GM23338 (cell line): ENCODE results near the gene FOXL1. TPM values are rescaled to one million over a fixed set of nuclear protein-coding genes. Genes with fewer than 3 reads are reported as not detected.

ENCODE experiments used
- ATAC-seq: fragments of 200-7000 bp; cut with Tn5 transposase; 3 replicates; pipeline ENCODE4 v1.9.1; 2020
- DNase-seq: peaks from one replicate; pipeline ENCODE4 v3.0.0-alpha.2; 2015; ENCODE audit warnings: low spot score
- H2AFZ ChIP-seq: fragments of 200-600 bp; sonication (generic); 2 replicates; pipeline ENCODE4 v1.8.0; 2016; ENCODE audit warnings: antibody characterized with exemption, mild to moderate bottlenecking, moderate library complexity
- H3F3A ChIP-seq: fragments of 200-600 bp; sonication (generic); replicated peaks from 2 replicates; pipeline ENCODE4 v1.8.0; 2017; ENCODE audit warnings: antibody characterized with exemption, mixed run types, low read depth
- H3K27ac ChIP-seq: fragments of 200-600 bp; sonication (generic); 2 replicates; pipeline ENCODE4 v1.6.1; 2016; ENCODE audit warnings: low read depth
- H3K27me3 ChIP-seq: fragments of 200-600 bp; sonication (generic); 2 replicates; pipeline ENCODE4 v1.8.0; 2016; ENCODE audit warnings: mild to moderate bottlenecking, mixed run types, moderate library complexity; ENCODE audit not compliant: insufficient read depth
- H3K36me3 ChIP-seq: fragments of 200-600 bp; sonication (generic); 2 replicates; pipeline ENCODE4 v1.8.0; 2016; ENCODE audit warnings: mild to moderate bottlenecking; ENCODE audit not compliant: insufficient read depth
- H3K4me1 ChIP-seq: fragments of 200-600 bp; sonication (generic); 2 replicates; pipeline ENCODE4 v1.8.0; 2016; ENCODE audit warnings: mild to moderate bottlenecking, moderate library complexity; ENCODE audit not compliant: insufficient read depth
- H3K4me2 ChIP-seq: fragments of 200-600 bp; sonication (generic); 2 replicates; pipeline ENCODE4 v1.7.1; 2017; ENCODE audit warnings: mixed run types
- H3K4me3 ChIP-seq: fragments of 200-600 bp; sonication (generic); 2 replicates; pipeline ENCODE4 v1.6.1; 2016; ENCODE audit warnings: mixed run types
- H3K79me2 ChIP-seq: fragments of 200-600 bp; sonication (generic); replicated peaks from 2 replicates; pipeline ENCODE4 v1.8.0; 2017; ENCODE audit warnings: mild to moderate bottlenecking; ENCODE audit not compliant: insufficient read depth
- H3K9me2 ChIP-seq: fragments of 200-600 bp; sonication (generic); 2 replicates; pipeline ENCODE4 v1.8.0; 2017; ENCODE audit not compliant: insufficient read depth
- H4K20me1 ChIP-seq: fragments of 200-600 bp; sonication (generic); replicated peaks from 2 replicates; pipeline ENCODE4 v1.8.0; 2017; ENCODE audit warnings: mild to moderate bottlenecking; ENCODE audit not compliant: insufficient read depth
- H3K27ac Mint-ChIP-seq: 2 replicates; pipeline ENCODE4 v1.8.0; 2020; ENCODE audit warnings: inconsistent platforms, mild to moderate bottlenecking, moderate library complexity, mixed read lengths
- H3K27me3 Mint-ChIP-seq: 3 replicates; pipeline ENCODE4 v1.8.0; 2022; ENCODE audit warnings: low read depth, mild to moderate bottlenecking, moderate library complexity, mixed read lengths, inconsistent platforms; ENCODE audit not compliant: insufficient read depth, poor library complexity
- H3K36me3 Mint-ChIP-seq: 3 replicates; pipeline ENCODE4 v1.8.0; 2021; ENCODE audit warnings: low read depth, mild to moderate bottlenecking, inconsistent platforms, moderate library complexity, mixed read lengths
- H3K4me1 Mint-ChIP-seq: 3 replicates; pipeline ENCODE4 v1.8.0; 2020; ENCODE audit warnings: mild to moderate bottlenecking, inconsistent platforms, mixed read lengths
- H3K4me3 Mint-ChIP-seq: 3 replicates; pipeline ENCODE4 v1.8.0; 2021; ENCODE audit warnings: moderate library complexity, mild to moderate bottlenecking, inconsistent platforms, mixed read lengths
- H3K9me3 Mint-ChIP-seq: 3 replicates; pipeline ENCODE4 v1.8.0; 2020; ENCODE audit warnings: moderate library complexity, mild to moderate bottlenecking, inconsistent platforms, mixed read lengths
- ETS1 ChIP-seq: IDR thresholded peaks from 2 replicates; pipeline ENCODE4 v1.6.1; 2016; ENCODE audit warnings: antibody characterized with exemption
- EZH2 ChIP-seq: fragments of 200-600 bp; sonication (generic); IDR thresholded peaks from one replicate; pipeline ENCODE4 v1.8.0; 2017; ENCODE audit warnings: antibody characterized with exemption, mild to moderate bottlenecking, low read depth; ENCODE audit not compliant: unreplicated experiment
- JUNB ChIP-seq: IDR thresholded peaks from one replicate; pipeline ENCODE4 v1.6.1; 2016; ENCODE audit warnings: antibody characterized with exemption; ENCODE audit not compliant: unreplicated experiment
- POLR2AphosphoS5 ChIP-seq: IDR thresholded peaks from 2 replicates; pipeline ENCODE4 v1.6.1; 2016; ENCODE audit warnings: antibody characterized with exemption, low read depth
- STAT1 ChIP-seq: IDR thresholded peaks from one replicate; pipeline ENCODE4 v1.6.1; 2016; ENCODE audit warnings: antibody characterized with exemption; ENCODE audit not compliant: unreplicated experiment
- ZNF114 ChIP-seq: fragments of 250-450 bp; sonication (Bioruptor Pico); IDR thresholded peaks from 2 replicates; pipeline ENCODE4 v1.5.0; 2020; ENCODE audit warnings: mild to moderate bottlenecking, moderate library complexity
- polyA plus RNA-seq: library from polyadenylated mRNA; unstranded; fragments of >200 nt; fragmentation: Nextera tagmentation; extraction: Ambion mirVana; gene quantifications from 2 replicates; pipeline ENCODE4 v1.2.1, GENCODE V29; 2016
- total RNA-seq: library from RNA; depleted of rRNA; stranded (reverse); fragments of >200 nt; shearing (Covaris generic); gene quantifications from 2 replicates; pipeline ENCODE4 v1.2.3, GENCODE V29; 2014

FOXL1 gene
- total and polyA plus RNA-seq, 2 experiments from 2014 or later, result 0.31 TPM; not detected in 1

GRCh38 chr16:86597880-86598606 is 19.7 kb downstream of the FOXL1 start (continued):
- TF ChIP-seq ETS1, result no peak
- no peak for TF ChIP-seq STAT1

- Histone ChIP-seq H2AFZ (0 out of 2 replicates have a peak overlapping the region, but pooled peaks have one; percentile 14), H3K4me2 (no peak overlapping the region), H3K79me2 (no peaks in the 10 kb centered on the region), H3K4me1 (no peaks in the 10 kb centered on the region), H3K27me3 (no peaks in the 10 kb centered on the region), H3K4me3 (no peak overlapping the region), H3F3A (no peaks in the 10 kb centered on the region), H4K20me1 (no peaks in the 10 kb centered on the region), H3K27ac (no peak overlapping the region), H3K36me3 (no peaks in the 10 kb centered on the region), H3K9me2 (no peaks in the 10 kb centered on the region; the same call in 1 of the 2 replicates)
- H3K4me1 Mint-ChIP-seq, result peaks cover 5% of the 10 kb centered on the region; the same call in 2 of the 3 replicates
- H3K27ac Mint-ChIP-seq, result no peak overlapping the region
- peaks cover 2% of the 10 kb centered on the region for H3K27me3 Mint-ChIP-seq
- no peak for ATAC-seq
- TF ChIP-seq ETS1, result no peak
- DNase-seq, result no peak
- no peaks in the 10 kb centered on the region; the same call in 2 of the 3 replicates for H3K9me3 Mint-ChIP-seq
- no peaks in the 10 kb centered on the region for H3K36me3 Mint-ChIP-seq
- no peak overlapping the region for H3K4me3 Mint-ChIP-seq
Measured at GRCh38 chr16:86598607-86599565, 20.5 kb downstream of the FOXL1 start.

GRCh38 chr16:86601356-86601755 is 23.0 kb downstream of the FOXL1 start:
- H4K20me1 ChIP-seq, result no peaks in the 10 kb centered on the region
- no peak overlapping the region for H3K4me3 ChIP-seq
- DNase-seq (no peak), ATAC-seq (no peak)
- no peak overlapping the region for H3K4me3 Mint-ChIP-seq
- H3K27ac Mint-ChIP-seq, result no peak overlapping the region
- H3K4me1 ChIP-seq, result no peaks in the 10 kb centered on the region
- no peaks in the 10 kb centered on the region for H3K27me3 ChIP-seq
- no peaks in the 10 kb centered on the region for H3K36me3 Mint-ChIP-seq
- no peak overlapping the region; the same call in 1 of the 2 replicates for H2AFZ ChIP-seq
- H3K9me3 Mint-ChIP-seq, result peaks cover 2% of the 10 kb centered on the region; the same call in 1 of the 3 replicates
- no peaks in the 10 kb centered on the region for H3K36me3 ChIP-seq
- H3K27me3 Mint-ChIP-seq, result peaks cover 4% of the 10 kb centered on the region
- no peaks in the 10 kb centered on the region for H3F3A ChIP-seq
- TF ChIP-seq EZH2 (no peak), POLR2AphosphoS5 (no peak), ZNF114 (CRISPR knock-in tag) (no peak), JUNB (no peak)
- no peak overlapping the region for H3K27ac ChIP-seq
- no peaks in the 10 kb centered on the region for H3K79me2 ChIP-seq
- no peaks in the 10 kb centered on the region; the same call in 2 of the 3 replicates for H3K4me1 Mint-ChIP-seq
- H3K9me2 ChIP-seq, result no peaks in the 10 kb centered on the region; the same call in 1 of the 2 replicates
- H3K4me2 ChIP-seq, result no peak overlapping the region
